HEK293 (cell line): Measurements from ENCODE around the gene MAP4K2.
A peak's percentile ranks its signal among the peaks of the same experiment; 100 is the strongest.

Experiments
- CTCF ChIA-PET: fragments of 350-600 bp; formaldehyde crosslinking; extraction: SDS; loops from one replicate; lab custom pipeline; 2021; ENCODE audit warnings: antibody characterized with exemption; lab: Yijun Ruan, JAX
- POLR2A ChIA-PET: fragments of 300-600 bp; formaldehyde crosslinking; extraction: SDS; loops from one replicate; lab custom pipeline; 2020; ENCODE audit warnings: antibody characterized with exemption, inconsistent platforms; lab: Yijun Ruan, JAX
- H3K27ac ChIP-seq: fragments of 200-500 bp; sonication (Bioruptor generic); 2 replicates; pipeline ENCODE4 v1.5.1; 2014; ENCODE audit warnings: low read depth, low read length, control low read depth, inconsistent platforms; ENCODE audit errors: extremely low read depth
- H3K36me3 ChIP-seq, 2 experiments: fragments of 200-500 bp in 1 of 2; sonication (Bioruptor generic) in 1 of 2; 1 replicate in 1 of 2; 2 replicates in 1 of 2; pipeline ENCODE4 v1.5.1; 2014 to 2017; ENCODE audit warnings: inconsistent platforms in 2 of 2, low read length in 2 of 2; ENCODE audit not compliant: control insufficient read depth in 2 of 2, insufficient read depth in 1 of 2
- H3K4me1 ChIP-seq: fragments of 200-500 bp; sonication (Bioruptor generic); 2 replicates; pipeline ENCODE4 v1.5.1; 2014; ENCODE audit warnings: mild to moderate bottlenecking, low read length, inconsistent platforms; ENCODE audit not compliant: control insufficient read depth, insufficient read depth
- H3K4me3 ChIP-seq: 2 replicates; pipeline ENCODE4 v1.5.1; 2011; ENCODE audit warnings: low read depth, mild to moderate bottlenecking, control low read depth, low read length, moderate library complexity
- H3K9me3 ChIP-seq: fragments of 200-500 bp; sonication (Bioruptor generic); 2 replicates; pipeline ENCODE4 v1.5.1; 2014; ENCODE audit warnings: low read depth, low read length, inconsistent platforms; ENCODE audit not compliant: control insufficient read depth, insufficient read depth
- EGR2 ChIP-seq: fragments of 450-650 bp; formaldehyde crosslinking; IDR thresholded peaks from 2 replicates; pipeline ENCODE4 v1.5.1; 2016; ENCODE audit warnings: low read depth, missing biosample characterization, missing genetic modification characterization
- HOXC10 ChIP-seq: sonication (generic); formaldehyde crosslinking; IDR thresholded peaks from 2 replicates; pipeline ENCODE4 v1.8.1; 2023; ENCODE audit warnings: mild to moderate bottlenecking, missing genetic modification reagents
- REPIN1 ChIP-seq: fragments of 450-650 bp; formaldehyde crosslinking; IDR thresholded peaks from 2 replicates; pipeline ENCODE4 v1.5.1; 2017; ENCODE audit warnings: missing biosample characterization, missing genetic modification characterization, low read depth
- SCRT2 ChIP-seq: fragments of 450-650 bp; formaldehyde crosslinking; IDR thresholded peaks from 2 replicates; pipeline ENCODE4 v1.5.1; 2016; ENCODE audit warnings: missing biosample characterization, missing genetic modification characterization
- YY1 ChIP-seq: fragments of 450-650 bp; formaldehyde crosslinking; IDR thresholded peaks from 2 replicates; pipeline ENCODE4 v1.5.1; 2018; ENCODE audit warnings: missing biosample characterization, missing genetic modification characterization
- ZEB2 ChIP-seq: fragments of 450-650 bp; formaldehyde crosslinking; IDR thresholded peaks from 2 replicates; pipeline ENCODE4 v1.5.1; 2016; ENCODE audit warnings: missing biosample characterization, missing genetic modification characterization
- ZFHX2 ChIP-seq: fragments of 450-650 bp; formaldehyde crosslinking; conservative IDR thresholded peaks from 2 replicates; pipeline ENCODE4 v1.5.1; 2016; ENCODE audit warnings: missing biosample characterization, missing genetic modification characterization
- ZFP37 ChIP-seq: fragments of 450-650 bp; formaldehyde crosslinking; IDR thresholded peaks from 2 replicates; pipeline ENCODE4 v1.5.1; 2016; ENCODE audit warnings: missing biosample characterization, missing genetic modification characterization
- ZNF146 ChIP-seq: fragments of 450-650 bp; formaldehyde crosslinking; IDR thresholded peaks from 2 replicates; pipeline ENCODE4 v1.5.1; 2016; ENCODE audit warnings: missing biosample characterization, missing genetic modification characterization
- ZNF37A ChIP-seq: fragments of 450-650 bp; IDR thresholded peaks from 2 replicates; pipeline ENCODE4 v1.5.1; 2018; ENCODE audit warnings: missing biosample characterization, missing genetic modification characterization
- ZNF624 ChIP-seq: fragments of 450-650 bp; formaldehyde crosslinking; IDR thresholded peaks from 2 replicates; pipeline ENCODE4 v1.5.1; 2017; ENCODE audit warnings: missing biosample characterization, missing genetic modification characterization
- TF ChIP-seq, protein P1 (sequence below): fragments of 450-650 bp; formaldehyde crosslinking; IDR thresholded peaks from 2 replicates; pipeline ENCODE4 v1.5.1; 2017; ENCODE audit warnings: missing biosample characterization, missing genetic modification characterization
- TF ChIP-seq, protein P2 (sequence below): sonication (generic); formaldehyde crosslinking; IDR thresholded peaks from 2 replicates; pipeline ENCODE4 v1.8.1; 2022; ENCODE audit warnings: mild to moderate bottlenecking, moderate library complexity, missing genetic modification reagents
- TF ChIP-seq, protein P3 (sequence below): fragments of 450-650 bp; formaldehyde crosslinking; IDR thresholded peaks from 2 replicates; pipeline ENCODE4 v1.5.1; 2016; ENCODE audit warnings: missing biosample characterization, missing genetic modification characterization
- TF ChIP-seq, protein P4 (sequence below): fragments of 450-650 bp; formaldehyde crosslinking; IDR thresholded peaks from 2 replicates; pipeline ENCODE4 v1.5.1; 2016; ENCODE audit warnings: missing biosample characterization, missing genetic modification characterization
- TF ChIP-seq, protein P5 (sequence below): fragments of 450-650 bp; formaldehyde crosslinking; IDR thresholded peaks from 2 replicates; pipeline ENCODE4 v1.5.1; 2016; ENCODE audit warnings: missing biosample characterization, missing genetic modification characterization, borderline replicate concordance

MAP4K2 gene

DNA sequence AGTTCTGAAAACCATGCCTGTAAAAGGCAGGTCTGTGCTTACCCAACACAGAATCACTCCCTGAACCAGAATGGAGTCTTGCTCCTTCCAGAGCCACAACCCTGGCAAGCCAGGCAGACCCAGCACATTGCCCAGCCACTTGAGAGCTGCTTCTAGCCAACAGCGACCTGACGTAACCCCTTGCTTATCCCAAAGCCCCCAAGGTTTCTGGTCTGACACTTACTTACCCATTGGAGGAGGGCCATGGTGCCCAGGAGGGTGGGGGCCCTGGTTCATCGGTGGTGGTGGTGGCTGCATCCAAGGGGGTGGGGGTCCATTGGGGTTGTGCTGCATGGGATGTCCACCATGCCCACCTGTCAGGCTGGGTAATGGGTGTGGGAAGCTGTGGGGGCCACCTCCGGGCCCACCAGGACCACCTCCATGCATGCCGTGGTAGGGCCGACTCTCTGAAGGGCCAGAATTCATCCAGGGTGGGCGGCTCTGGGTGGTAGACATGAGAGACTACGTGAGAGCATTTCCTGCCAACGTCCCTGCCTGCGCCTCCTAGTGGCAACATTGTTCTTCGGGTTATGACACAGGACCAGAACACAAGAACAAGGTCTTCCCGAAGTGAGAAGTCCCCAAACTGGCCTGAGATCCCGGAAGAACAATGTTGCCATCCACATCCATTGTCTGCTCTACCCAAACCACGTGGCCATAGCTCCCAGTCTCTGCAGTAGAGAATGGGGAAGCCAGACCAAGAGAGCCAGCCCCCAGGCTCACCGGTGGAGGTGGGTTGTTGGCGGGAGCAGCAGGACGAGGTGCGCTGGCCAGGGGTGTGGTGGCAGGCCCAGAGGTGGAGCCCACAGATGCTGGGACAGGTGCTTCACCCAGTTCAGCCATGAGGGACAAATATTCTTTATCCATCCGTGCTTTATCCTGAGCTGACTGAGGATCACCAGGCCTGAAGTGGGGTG lies 35.4 kb downstream of the MAP4K2 start (continued):
- TF ChIP-seq, protein P1, sequence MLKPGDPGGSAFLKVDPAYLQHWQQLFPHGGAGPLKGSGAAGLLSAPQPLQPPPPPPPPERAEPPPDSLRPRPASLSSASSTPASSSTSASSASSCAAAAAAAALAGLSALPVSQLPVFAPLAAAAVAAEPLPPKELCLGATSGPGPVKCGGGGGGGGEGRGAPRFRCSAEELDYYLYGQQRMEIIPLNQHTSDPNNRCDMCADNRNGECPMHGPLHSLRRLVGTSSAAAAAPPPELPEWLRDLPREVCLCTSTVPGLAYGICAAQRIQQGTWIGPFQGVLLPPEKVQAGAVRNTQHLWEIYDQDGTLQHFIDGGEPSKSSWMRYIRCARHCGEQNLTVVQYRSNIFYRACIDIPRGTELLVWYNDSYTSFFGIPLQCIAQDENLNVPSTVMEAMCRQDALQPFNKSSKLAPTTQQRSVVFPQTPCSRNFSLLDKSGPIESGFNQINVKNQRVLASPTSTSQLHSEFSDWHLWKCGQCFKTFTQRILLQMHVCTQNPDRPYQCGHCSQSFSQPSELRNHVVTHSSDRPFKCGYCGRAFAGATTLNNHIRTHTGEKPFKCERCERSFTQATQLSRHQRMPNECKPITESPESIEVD (tag by site-specific recombination), result no peak
- TF ChIP-seq ZNF624, result no peak
- TF ChIP-seq, protein P2, sequence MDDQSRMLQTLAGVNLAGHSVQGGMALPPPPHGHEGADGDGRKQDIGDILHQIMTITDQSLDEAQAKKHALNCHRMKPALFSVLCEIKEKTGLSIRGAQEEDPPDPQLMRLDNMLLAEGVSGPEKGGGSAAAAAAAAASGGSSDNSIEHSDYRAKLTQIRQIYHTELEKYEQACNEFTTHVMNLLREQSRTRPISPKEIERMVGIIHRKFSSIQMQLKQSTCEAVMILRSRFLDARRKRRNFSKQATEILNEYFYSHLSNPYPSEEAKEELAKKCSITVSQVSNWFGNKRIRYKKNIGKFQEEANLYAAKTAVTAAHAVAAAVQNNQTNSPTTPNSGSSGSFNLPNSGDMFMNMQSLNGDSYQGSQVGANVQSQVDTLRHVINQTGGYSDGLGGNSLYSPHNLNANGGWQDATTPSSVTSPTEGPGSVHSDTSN (CRISPR knock-in tag), result no peak
- no peak for TF ChIP-seq ZNF37A (tag by site-specific recombination)
- no peak for TF ChIP-seq HOXC10
- no peak for TF ChIP-seq YY1 (tag by site-specific recombination)
- no peak for TF ChIP-seq SCRT2 (tag by site-specific recombination)
- TF ChIP-seq, protein P3, sequence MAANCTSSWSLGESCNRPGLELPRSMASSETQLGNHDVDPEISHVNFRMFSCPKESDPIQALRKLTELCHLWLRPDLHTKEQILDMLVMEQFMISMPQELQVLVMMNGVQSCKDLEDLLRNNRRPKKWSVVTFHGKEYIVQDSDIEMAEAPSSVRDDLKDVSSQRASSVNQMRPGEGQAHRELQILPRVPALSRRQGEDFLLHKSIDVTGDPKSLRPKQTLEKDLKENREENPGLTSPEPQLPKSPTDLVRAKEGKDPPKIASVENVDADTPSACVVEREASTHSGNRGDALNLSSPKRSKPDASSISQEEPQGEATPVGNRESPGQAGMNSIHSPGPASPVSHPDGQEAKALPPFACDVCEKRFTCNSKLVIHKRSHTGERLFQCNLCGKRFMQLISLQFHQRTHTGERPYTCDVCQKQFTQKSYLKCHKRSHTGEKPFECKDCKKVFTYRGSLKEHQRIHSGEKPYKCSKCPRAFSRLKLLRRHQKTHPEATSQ (tag by site-specific recombination), result no peak
- TF ChIP-seq ZFP37, result no peak
- TF ChIP-seq, protein P4, sequence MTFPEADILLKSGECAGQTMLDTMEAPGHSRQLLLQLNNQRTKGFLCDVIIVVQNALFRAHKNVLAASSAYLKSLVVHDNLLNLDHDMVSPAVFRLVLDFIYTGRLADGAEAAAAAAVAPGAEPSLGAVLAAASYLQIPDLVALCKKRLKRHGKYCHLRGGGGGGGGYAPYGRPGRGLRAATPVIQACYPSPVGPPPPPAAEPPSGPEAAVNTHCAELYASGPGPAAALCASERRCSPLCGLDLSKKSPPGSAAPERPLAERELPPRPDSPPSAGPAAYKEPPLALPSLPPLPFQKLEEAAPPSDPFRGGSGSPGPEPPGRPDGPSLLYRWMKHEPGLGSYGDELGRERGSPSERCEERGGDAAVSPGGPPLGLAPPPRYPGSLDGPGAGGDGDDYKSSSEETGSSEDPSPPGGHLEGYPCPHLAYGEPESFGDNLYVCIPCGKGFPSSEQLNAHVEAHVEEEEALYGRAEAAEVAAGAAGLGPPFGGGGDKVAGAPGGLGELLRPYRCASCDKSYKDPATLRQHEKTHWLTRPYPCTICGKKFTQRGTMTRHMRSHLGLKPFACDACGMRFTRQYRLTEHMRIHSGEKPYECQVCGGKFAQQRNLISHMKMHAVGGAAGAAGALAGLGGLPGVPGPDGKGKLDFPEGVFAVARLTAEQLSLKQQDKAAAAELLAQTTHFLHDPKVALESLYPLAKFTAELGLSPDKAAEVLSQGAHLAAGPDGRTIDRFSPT (tag by site-specific recombination), result peak; percentile 27; the same call in 1 of the 2 replicates
- TF ChIP-seq EGR2, result 0 out of 2 replicates have a peak, but pooled peaks have one; percentile 24
- 0 out of 2 replicates have a peak, but pooled peaks have one; percentile 21 for TF ChIP-seq ZEB2
- TF ChIP-seq, protein P5, sequence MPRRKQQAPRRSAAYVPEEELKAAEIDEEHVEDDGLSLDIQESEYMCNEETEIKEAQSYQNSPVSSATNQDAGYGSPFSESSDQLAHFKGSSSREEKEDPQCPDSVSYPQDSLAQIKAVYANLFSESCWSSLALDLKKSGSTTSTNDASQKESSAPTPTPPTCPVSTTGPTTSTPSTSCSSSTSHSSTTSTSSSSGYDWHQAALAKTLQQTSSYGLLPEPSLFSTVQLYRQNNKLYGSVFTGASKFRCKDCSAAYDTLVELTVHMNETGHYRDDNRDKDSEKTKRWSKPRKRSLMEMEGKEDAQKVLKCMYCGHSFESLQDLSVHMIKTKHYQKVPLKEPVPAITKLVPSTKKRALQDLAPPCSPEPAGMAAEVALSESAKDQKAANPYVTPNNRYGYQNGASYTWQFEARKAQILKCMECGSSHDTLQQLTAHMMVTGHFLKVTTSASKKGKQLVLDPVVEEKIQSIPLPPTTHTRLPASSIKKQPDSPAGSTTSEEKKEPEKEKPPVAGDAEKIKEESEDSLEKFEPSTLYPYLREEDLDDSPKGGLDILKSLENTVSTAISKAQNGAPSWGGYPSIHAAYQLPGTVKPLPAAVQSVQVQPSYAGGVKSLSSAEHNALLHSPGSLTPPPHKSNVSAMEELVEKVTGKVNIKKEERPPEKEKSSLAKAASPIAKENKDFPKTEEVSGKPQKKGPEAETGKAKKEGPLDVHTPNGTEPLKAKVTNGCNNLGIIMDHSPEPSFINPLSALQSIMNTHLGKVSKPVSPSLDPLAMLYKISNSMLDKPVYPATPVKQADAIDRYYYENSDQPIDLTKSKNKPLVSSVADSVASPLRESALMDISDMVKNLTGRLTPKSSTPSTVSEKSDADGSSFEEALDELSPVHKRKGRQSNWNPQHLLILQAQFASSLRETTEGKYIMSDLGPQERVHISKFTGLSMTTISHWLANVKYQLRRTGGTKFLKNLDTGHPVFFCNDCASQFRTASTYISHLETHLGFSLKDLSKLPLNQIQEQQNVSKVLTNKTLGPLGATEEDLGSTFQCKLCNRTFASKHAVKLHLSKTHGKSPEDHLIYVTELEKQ (tag by site-specific recombination), result no peak
- no peak for TF ChIP-seq REPIN1 (tag by site-specific recombination)

DNA sequence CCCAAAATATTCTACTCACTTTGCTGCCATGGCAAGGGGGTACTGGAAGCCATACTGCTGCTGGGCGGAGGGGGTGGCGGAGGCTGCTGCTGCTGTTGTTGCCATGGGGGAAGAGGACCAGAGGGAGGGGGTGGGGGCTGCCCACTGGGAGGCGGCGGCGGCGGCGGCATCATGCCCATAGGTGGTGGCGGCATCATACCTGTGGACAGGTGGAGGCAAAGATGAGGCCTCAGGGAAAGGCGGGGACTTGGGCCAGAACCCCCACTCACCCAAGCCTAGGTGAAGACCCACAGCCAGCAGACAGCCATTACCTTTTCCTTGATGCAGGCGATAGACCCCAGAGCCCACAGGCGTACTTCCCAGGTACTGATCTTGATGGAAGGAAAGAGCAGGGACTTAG lies 36.1 kb downstream of the MAP4K2 start:
- Histone ChIP-seq H3K4me1 (peaks cover 7% of the 10 kb centered on the region), H3K4me3 (no peak overlapping the region), H3K27ac (no peak overlapping the region), H3K36me3 (peaks cover 2 to 97% of the 10 kb centered on the region in 2 experiments), H3K9me3 (no peaks in the 10 kb centered on the region)
- TF ChIP-seq ZNF146 (no peak), ZFHX2 (tag by site-specific recombination) (0 out of 2 replicates have a peak, but pooled peaks have one; percentile 22)
- POLR2A ChIA-PET, result interaction anchor here (1.6 kb wide), 1 partner anchor 8 kb away, joined by 5 read pairs; no protein-coding TSS in a partner anchor
- CTCF ChIA-PET, result interaction anchor here (1.4 to 1.9 kb wide), 4 partner anchors 10 to 15 kb away, joined by 4 to 13 read pairs (median 8); partner anchors contain the start of gene SF1
